GM23338 (cell line): ENCODE measurements around the gene TIMM22.

Experiments used
- CTCF ChIP-seq, 2 experiments: fragments of 200-600 bp in 1 of 2; sonication (generic) in 1 of 2; conservative IDR thresholded peaks; 2 replicates each; pipeline versions ENCODE4 v1.5.1 to v1.6.1; 2016 to 2017; ENCODE audit warnings: antibody characterized with exemption in 2 of 2, low read depth in 2 of 2, mild to moderate bottlenecking in 2 of 2, moderate library complexity in 1 of 2
- POLR2AphosphoS5 ChIP-seq: IDR thresholded peaks from 2 replicates; pipeline ENCODE4 v1.6.1; 2016; ENCODE audit warnings: antibody characterized with exemption, low read depth

GRCh38 chr17:1049446-1050225, 52.7 kb downstream of the TIMM22 start:
- no peak for TF ChIP-seq POLR2AphosphoS5
- no peak for TF ChIP-seq CTCF (conservative IDR thresholded peaks at IDR 0.05; ENCODE audit: low read depth in 2 of 2)
